Fibroblast of skin of right quadriceps (primary cell): ENCODE measurements around the gene TRIO.

ENCODE experiments used
- DNase-seq: peaks from one replicate; pipeline ENCODE4 v3.0.0-alpha.2; 2013

The TRIO gene

DNA sequence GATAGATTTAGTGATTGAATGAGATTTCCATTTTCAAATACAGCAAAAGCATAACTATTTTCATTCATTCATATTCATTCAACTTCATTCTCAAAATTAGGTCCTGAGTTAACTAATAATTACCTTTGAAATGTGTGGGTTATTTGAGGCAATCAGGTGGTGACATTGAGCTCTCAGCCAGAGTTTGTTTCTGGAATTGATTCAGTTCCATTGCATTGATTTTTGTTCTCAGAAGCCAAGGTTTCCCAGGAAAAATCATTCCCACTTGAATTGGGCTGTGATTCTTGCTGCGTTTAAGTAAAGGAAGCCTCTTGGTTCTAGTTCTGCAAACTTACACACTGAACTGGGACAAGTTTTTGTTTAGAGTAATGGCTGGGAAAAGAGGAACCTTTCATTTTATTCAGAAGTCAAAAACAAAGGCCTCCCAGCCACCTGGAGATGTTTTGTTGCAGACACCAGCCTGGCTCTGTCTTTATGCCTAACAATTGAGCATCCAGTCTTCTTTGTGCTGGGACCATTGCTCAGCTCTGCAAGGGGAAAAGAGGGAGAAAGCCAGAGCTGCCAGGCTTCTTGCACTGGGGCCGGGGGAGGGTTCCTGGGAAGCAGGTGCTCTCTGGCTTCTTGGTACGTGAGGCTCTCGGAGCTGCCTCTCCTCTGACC lies 198.6 kb downstream of the TRIO start:
- no peak for DNase-seq

- peak; percentile 31 for DNase-seq
These were observed 199.2 kb downstream of the TRIO start for GRCh38 chr5:14342306-14342705.

DNA sequence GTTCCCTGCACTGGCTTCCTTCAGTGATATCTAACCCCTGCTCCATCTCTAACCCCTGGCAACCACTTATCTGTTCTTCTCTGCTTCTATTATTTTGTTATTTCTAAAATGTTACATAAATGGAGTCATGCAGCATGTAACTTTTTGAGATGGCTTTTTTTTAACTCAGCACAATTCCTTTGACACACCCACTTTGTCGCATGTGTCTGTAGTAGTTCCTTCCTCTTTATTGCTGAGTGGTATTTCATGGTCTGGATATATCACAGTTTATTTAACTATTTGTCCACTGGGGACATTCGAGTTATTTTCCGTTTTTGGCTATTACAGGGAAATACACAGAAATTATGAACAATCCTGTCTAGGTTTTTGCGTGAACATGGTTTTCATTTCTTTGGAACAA lies 200.2 kb downstream of the TRIO start:
- no peak for DNase-seq

GRCh38 chr5:14347522-14347921 lies 204.4 kb downstream of the TRIO start:
- DNase-seq = no peak

DNA sequence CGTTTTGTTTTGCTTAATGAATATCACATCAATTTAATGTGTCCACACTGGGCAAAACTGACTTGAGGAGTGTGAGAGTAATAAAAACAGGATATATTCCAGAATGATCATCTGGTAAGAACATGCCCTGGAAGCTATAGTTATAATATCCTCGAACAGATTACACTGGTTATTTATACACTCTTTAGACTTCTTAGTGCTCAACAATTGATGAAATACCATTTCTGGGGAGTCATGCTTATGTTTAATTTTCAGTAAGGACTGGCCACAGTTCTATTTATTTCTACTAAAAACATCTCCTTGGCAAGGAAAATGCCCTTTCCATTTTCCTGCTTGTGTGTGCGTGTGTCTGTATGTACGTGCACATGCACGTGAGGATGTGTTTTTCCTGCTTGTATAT lies 205.0 kb downstream of the TRIO start:
- no peak for DNase-seq

GRCh38 chr5:14349029-14349428 lies 205.9 kb downstream of the TRIO start:
- DNase-seq = no peak

GRCh38 chr5:14351086-14351661 lies 208.0 kb downstream of the TRIO start:
- DNase-seq = no peak

DNA sequence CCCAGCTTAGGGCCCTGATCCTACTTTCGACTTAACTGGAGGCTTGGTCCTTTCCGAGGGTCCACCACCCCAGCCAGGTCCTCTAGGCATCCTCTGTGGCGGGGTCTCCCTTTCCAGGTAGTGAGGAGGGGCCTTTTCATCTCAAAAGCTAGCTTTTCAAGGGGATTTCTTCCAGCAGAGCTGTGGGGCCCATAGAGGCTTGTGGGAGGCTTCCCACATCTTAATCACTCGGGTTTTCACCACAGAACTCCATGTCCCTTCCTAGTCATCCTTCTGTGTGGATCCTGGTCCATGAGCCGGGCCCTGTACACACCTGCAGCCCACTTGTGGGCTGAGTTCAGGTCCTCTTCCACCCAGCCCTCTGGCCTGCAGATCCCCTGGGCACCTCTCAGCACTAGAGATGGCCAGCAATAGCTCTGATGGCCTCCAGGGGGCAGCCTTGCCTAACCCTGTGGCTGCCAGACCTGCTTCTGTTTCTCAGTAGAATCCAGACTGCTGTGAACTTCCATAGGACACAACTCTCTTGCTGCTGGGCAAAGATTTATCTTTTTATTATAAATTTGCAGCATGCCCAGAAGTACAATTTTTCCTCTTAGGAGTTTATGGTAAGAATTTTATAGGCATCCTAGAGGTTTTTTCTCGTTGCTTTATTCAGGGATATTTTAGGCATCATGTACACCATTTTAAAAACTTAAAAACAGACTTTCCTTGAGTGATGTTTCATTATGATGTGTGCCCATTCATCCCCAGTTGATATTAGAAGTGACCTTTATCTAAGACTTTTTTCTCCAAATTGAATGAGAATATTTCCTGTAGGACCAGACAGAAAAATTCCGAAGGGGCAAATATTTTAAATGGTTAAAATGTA lies 208.9 kb downstream of the TRIO start:
- DNase-seq = peak; percentile 53

DNA sequence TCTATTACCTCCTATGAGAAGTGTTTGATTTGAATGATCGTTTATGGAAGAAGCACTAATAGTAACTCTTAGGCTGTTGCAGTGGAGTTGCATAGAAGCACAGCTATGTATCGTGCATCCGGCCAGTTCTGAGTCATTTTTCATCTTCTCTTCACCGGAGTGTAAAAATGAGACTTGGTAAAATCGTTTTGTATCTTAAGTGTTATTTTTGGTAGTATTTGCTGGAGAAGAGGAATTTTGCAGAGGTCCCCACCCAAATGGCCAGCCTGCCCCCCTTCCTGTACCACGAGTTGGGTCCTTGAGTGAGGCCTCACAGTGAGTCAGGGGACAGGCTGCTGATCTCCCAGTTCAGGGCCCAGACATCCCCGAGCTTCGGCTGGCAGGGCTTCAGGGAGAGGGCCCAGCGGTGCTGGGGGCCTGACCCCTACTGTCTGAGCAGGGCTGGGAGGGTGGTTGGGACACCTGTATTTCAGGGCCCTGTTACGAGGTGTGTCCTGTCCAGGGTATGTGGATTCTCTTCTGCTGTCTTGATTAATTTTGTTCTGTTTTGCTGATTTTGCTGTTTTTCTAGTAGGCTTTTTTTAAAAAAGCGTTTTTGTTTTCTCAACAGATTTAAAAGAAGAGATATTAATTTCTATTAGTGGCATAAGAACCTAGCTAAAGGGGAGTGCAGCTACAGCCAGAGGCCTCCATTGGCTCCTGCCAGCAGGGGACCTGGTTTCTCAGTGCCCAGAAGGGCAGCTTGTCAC lies 210.8 kb downstream of the TRIO start:
- DNase-seq = no peak

GRCh38 chr5:14355391-14355790 lies 212.2 kb downstream of the TRIO start:
- DNase-seq = no peak

DNA sequence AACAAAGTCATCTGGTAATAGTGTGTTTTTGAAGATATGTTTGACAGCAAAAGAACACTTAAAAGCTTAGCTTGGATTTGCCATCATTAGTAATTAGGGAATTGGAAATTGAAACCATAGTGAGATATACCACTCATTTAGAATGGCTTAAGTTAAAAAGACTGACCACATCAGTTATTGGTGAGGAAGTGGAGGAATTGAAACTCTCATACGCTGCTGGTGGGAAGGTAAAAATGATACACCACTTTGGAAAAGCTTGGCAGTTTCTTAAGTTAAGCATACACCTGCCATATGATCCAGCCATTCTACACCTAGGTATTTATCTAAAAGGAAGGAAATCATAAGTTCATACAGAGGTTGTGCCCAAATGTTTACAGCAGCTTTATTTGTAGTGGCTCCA lies 213.2 kb downstream of the TRIO start:
- no peak for DNase-seq

GRCh38 chr5:14357441-14357840 lies 214.3 kb downstream of the TRIO start:
- no peak for DNase-seq

DNA sequence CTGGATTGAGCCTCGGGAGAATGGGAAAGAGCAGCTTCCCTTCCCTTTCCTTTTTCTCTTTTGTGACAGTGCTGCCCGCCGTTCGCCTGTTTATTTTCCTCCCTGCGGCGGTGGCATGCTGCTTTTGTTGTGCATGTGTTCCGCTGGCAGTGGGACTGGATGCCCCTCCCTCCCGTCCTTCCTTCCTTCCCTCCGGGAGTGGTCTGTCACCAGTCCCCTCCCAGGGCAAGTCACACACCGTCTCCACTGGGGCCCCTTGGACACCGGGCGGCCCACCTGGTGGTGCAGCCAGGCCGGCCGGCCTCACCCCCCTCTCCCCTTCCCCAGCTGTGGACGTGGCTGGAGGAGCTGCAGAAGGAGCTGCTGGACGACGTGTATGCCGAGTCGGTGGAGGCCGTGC lies 214.7 kb downstream of the TRIO start:
- no peak for DNase-seq

DNA sequence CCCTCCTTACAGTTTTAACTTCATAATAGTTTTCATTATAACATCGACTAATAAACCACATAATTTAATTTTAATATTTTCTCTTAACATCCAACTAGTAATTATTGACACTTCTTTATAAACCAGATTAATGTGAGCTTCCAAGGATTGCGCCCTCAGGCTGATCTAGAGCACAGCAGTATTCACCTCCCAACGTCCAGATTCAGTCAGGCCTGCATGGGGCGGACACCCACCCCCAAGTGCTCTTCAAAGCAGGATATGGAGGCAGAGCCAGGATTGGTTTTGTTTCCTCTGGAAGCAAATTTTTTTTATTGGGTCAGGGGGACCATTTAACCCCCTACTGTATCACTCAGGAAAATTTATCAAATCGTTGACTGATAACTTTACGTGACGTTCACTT lies 215.4 kb downstream of the TRIO start:
- DNase-seq = no peak

DNA sequence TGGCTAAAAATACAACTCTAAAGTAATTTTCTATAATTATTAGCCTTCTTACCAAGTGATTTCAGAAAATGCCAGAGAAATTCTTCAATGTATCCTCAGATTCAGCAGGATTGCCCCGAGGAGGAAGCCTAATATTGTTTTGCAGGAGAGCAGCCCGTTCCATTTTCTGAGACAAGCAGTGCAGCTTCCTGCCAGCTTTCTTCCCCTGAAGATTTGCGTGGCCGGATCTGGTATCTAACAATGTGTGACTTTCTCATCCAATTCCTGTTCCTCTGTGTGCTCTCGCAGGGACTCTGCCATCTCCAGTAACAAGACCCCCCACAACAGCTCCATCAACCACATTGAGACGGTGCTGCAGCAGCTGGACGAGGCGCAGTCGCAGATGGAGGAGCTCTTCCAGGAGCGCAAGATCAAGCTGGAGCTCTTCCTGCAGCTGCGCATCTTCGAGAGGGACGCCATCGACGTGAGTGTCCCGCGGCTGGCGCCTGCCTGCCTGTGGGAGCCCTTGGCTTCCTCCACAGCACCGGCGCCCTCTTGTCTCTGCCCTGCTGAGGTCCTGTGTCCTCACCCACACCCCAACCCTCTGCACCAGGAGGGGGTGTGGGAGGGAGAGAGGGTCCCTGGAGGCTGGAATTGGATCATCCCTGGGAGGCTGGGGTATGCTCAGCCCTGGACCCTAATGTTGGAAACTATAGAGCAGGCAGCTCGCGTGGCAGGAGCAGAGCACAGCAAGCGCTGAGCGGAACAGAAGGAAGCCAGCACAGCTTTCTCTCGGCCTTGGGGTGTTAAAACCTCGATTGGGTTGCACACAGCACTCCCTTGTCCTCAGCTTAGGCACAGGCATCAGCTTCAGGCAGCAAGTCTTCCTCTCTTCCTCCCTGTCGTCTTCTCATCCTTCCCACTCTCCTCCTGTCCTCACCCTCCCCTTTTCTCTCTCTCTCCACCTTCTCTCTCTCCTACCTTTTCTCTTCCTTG lies 216.2 kb downstream of the TRIO start:
- DNase-seq = no peak

DNA sequence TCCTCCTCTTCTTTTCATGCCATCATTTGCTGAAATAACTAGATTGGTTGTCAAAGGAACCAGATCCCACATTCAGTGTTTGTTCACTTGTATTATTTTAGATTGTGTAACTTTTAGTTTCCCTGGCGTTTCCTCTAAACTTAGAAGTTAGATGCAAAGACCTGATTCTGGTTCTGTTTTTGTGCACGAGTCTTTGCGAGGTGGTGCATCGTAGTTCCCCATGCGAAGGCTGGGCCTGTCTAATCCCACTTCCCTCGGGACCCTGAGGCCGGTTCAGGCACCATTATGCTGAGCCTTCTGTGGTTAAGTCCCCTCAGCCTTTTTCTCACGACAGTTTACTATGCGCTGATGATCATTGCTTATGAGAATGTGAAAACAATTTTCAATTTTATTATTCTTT lies 219.3 kb downstream of the TRIO start:
- no peak for DNase-seq

GRCh38 chr5:14364096-14364495 lies 221.0 kb downstream of the TRIO start:
- no peak for DNase-seq

GRCh38 chr5:14364576-14365472 lies 221.7 kb downstream of the TRIO start:
- no peak for DNase-seq

DNA sequence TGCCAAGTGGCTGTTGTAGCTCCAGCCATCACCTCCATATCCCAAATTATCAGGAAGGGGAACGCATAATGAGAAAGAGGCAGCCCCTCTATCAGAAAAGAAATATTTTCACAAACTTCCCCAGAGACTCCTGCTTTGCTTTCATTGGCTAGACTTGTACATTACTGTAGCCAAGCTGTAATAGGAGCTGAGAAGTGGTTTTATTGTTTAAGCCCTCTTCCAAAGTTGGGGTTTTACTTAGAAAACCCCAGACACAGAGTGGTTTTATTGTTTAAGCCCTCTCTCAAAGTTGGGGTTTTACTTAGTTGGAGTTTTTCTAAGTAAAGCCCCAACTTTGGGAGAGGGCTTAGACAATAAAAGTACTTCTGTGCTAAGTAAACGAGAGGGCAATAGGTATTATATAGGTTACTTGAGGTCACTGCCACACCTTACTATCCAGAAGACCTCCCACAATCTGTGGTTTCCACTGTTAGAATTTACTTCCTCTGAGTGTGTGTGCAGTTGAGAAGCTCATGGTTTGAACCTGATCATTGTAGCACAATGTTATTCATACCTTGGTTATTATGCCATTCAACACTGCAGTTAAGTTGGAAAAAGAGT lies 222.8 kb downstream of the TRIO start:
- no peak for DNase-seq

GRCh38 chr5:14366763-14367162 lies 223.6 kb downstream of the TRIO start:
- no peak for DNase-seq

GRCh38 chr5:14367364-14367763 lies 224.2 kb downstream of the TRIO start:
- no peak for DNase-seq
